ENCODE data around the gene SMIM38. TPM values are rescaled to one million over a fixed set of nuclear protein-coding genes. Genes with fewer than 3 reads are reported as not detected.

SMIM38 gene
- total and polyA plus RNA-seq, 7 donors, result 0.03 to 0.54 (median 0.10) TPM; not detected in 1

DNA sequence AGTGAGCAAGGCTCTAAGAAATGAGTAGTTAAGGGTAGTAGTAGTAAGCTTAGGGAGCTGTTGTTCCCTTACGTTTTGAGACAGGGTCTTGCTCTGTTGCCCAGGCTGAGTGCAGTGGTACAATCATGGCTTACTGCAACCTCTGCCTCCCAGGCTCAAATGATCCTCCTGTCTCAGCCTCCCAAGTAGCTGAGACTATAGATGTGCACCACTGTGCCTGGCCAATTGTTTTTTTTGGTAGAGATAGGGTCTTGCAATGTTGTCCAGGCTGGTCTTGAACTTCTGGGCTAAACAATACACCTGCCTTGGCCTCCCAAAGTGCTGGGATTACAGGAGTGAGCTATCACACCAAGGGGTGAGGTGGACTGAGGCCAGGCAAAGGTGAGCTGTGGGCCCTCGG lies 10.0 kb downstream of the SMIM38 start:
- 90 to 100% (median 93%) methylated on average over 2 of the region's 2 CpGs for WGBS, 3 donors
- H3K4me3 ChIP-seq, result no peak overlapping the region
- DNase-seq, result no peak
- TF ChIP-seq, protein P1, sequence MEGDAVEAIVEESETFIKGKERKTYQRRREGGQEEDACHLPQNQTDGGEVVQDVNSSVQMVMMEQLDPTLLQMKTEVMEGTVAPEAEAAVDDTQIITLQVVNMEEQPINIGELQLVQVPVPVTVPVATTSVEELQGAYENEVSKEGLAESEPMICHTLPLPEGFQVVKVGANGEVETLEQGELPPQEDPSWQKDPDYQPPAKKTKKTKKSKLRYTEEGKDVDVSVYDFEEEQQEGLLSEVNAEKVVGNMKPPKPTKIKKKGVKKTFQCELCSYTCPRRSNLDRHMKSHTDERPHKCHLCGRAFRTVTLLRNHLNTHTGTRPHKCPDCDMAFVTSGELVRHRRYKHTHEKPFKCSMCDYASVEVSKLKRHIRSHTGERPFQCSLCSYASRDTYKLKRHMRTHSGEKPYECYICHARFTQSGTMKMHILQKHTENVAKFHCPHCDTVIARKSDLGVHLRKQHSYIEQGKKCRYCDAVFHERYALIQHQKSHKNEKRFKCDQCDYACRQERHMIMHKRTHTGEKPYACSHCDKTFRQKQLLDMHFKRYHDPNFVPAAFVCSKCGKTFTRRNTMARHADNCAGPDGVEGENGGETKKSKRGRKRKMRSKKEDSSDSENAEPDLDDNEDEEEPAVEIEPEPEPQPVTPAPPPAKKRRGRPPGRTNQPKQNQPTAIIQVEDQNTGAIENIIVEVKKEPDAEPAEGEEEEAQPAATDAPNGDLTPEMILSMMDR (IDR thresholded peaks at IDR 0.05), result no peak
- intact Hi-C loops (cut with DNase I), result no loop called here
- H3K4me1 ChIP-seq, result peaks cover 4% of the 10 kb centered on the region
- no peaks in the 10 kb centered on the region for H3K36me3 ChIP-seq (ENCODE audit: insufficient read depth in 1 of 2, low read depth in 1 of 2)
- no peak overlapping the region for H3K27ac ChIP-seq
- peaks cover 0 to 3% (median 2%) of the 10 kb centered on the region in 3 donors for H3K27me3 ChIP-seq (ENCODE audit: insufficient read depth in 3 of 3, low read length in 2 of 3)
- no peak for ATAC-seq
- no peaks in the 10 kb centered on the region for H3K9me3 ChIP-seq

DNA sequence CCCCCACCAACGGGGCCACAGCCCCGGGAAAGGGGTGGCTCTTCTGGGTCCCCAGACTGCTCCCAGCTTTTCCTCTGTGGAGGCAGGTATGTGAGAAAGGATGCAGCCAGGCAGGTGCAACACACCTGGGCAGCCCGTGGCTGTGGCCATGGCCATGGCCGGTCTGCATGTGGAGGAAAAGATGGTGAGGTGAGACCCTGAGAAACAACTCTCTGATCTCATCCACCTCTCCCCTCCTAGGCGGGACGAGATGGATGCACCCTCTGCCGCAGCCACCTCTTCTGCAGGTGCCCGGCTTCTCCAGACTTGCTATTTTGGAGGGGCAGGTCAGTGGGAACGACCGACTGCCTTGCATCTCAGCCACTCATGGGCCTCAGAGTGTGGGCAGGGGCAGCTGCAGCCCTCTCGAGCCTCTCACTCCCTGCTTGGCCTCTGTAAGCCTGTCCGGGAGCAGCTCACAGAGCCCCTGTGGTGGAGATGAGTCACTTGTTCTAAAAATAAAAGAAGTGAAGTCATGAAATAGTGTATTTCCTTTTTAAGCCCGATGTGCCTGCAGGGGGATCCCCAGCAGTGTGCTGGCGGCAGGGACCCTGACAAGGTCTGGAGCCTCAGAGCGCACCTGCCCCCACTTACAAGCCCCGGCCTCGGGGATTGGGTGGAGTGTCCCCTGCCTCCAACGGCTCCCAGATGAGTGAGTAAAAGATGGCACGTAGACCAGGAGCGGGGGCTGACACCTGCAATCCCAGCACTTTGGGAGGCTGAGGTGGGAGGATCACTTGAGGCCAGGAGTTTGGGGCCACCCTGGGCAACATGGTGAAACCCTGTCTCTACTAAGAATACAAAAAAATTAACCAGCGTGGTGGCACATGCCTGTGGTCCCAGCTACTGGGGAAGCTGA lies 10.7 kb downstream of the SMIM38 start:
- no peak overlapping the region for H3K27ac ChIP-seq
- no peak overlapping the region for H3K4me3 ChIP-seq
- H3K36me3 ChIP-seq (ENCODE audit: insufficient read depth in 1 of 2, low read depth in 1 of 2), result no peaks in the 10 kb centered on the region
- WGBS, 3 donors, result 34 to 43% (median 38%) methylated on average over 21 of the region's 21 CpGs
- H3K9me3 ChIP-seq, result no peaks in the 10 kb centered on the region
- H3K4me1 ChIP-seq, result peaks cover 4% of the 10 kb centered on the region
- ATAC-seq (peak; percentile 68 to 87 (median 85)), DNase-seq (no peak)
- peaks cover 0 to 3% (median 2%) of the 10 kb centered on the region in 3 donors for H3K27me3 ChIP-seq (ENCODE audit: insufficient read depth in 3 of 3, low read length in 2 of 3)
- TF ChIP-seq, protein P1 (IDR thresholded peaks at IDR 0.05), result peak; percentile 9
- intact Hi-C loops (cut with DNase I), result no loop called here

DNA sequence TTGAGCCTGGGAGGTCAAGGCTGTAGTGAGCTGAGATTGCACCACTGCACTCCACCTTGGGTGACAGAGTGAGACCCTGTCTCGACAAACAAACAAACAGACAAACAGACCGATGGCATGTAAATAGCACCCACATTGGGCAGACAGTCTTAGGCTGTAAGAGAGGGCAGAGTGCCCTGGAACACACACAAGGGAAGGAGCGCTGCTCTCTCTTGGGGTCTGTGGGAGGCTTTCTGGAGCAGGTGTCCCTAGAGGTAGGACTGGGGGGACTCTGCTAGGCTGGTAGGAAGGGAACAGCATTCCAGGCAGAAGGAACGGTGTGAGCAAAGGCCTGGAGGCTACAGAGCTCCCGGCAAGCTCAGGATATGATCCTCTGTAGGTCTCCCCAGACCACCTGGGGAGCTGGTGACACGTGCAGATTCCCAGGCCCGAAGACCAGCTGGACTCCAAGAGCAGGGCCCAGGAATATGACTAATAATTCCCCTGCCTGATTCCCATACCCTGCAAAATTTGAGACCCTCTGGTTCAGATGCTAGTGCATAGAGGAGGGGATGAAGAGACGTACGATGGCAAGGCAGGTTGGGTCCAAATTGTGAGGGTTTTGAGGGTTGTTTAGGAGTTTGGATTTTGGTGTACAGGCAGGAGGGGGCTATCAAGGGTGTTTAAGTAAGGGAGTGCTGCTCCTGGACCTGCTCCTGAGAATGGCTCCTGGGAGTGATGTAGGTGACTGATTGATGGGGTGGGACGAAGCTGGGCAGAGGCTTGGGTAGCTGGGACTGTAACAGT lies 11.6 kb downstream of the SMIM38 start:
- H3K27me3 ChIP-seq (ENCODE audit: insufficient read depth in 3 of 3, low read length in 2 of 3), result peaks cover 0 to 3% (median 2%) of the 10 kb centered on the region in 3 donors
- TF ChIP-seq, protein P1 (IDR thresholded peaks at IDR 0.05), result no peak
- no peak overlapping the region for H3K4me3 ChIP-seq
- intact Hi-C loops (cut with DNase I), result no loop called here
- no peaks in the 10 kb centered on the region for H3K9me3 ChIP-seq
- H3K4me1 ChIP-seq, result peaks cover 4% of the 10 kb centered on the region
- DNase-seq (no peak), ATAC-seq (no peak)
- no peaks in the 10 kb centered on the region for H3K36me3 ChIP-seq (ENCODE audit: insufficient read depth in 1 of 2, low read depth in 1 of 2)
- no peak overlapping the region for H3K27ac ChIP-seq
- WGBS, 3 donors, result 89 to 93% (median 91%) methylated on average over 10 of the region's 10 CpGs

DNA sequence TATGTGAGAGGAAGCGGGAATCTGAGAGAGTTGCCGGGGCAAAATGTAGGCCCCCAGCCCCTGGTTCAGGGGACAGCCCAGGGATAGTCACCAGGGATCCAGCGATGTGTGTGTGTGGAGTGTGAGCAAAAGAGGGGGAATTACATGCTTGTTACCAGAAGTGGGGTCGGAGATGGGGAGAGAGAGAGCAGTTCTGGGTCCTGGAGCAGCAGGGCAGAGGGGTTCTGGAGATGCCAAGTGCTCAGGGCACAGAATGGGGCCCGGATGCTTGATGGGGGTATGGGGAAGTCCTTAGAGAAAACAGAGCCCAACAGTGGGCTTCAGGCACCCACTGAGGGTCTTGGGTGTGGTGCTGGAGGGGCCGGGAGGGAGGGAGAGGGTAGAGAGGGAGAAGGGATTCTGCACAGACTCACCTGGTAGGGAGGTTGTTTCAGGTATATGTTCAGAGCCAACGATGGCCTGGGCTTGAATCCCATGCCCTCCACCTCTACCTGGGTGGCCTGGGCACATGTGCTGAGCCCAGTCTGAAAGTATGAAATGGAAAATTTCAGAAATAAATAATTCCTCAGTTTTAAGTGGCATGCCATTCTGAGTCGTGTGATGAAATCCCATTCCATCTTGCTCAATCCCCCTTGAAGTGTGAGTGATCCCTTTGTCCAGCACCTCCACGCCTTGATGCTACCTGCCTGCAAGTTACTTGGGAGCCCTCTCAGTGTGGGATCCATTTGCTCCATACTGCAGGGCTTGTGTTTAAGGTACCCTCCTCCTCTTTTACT lies 12.4 kb downstream of the SMIM38 start:
- Histone ChIP-seq H3K36me3 (ENCODE audit: insufficient read depth in 1 of 2, low read depth in 1 of 2) (no peaks in the 10 kb centered on the region), H3K4me1 (peaks cover 4% of the 10 kb centered on the region), H3K27me3 (ENCODE audit: insufficient read depth in 3 of 3, low read length in 2 of 3) (peaks cover 0 to 3% (median 2%) of the 10 kb centered on the region in 3 donors), H3K27ac (no peak overlapping the region), H3K4me3 (no peak overlapping the region), H3K9me3 (no peaks in the 10 kb centered on the region)
- WGBS, 3 donors, result 74 to 81% (median 75%) methylated on average over 9 of the region's 9 CpGs
- TF ChIP-seq, protein P1 (IDR thresholded peaks at IDR 0.05), result no peak
- ATAC-seq (no peak), DNase-seq (no peak)
- intact Hi-C loops (cut with DNase I), result no loop called here
